ENCODE measurements around the gene PRX.
"Not testable (repeated sequence)": the region's sequence is repeated elsewhere in the genome, so short reads cannot be mapped to it uniquely, and the experiment has no call there.

DNA sequence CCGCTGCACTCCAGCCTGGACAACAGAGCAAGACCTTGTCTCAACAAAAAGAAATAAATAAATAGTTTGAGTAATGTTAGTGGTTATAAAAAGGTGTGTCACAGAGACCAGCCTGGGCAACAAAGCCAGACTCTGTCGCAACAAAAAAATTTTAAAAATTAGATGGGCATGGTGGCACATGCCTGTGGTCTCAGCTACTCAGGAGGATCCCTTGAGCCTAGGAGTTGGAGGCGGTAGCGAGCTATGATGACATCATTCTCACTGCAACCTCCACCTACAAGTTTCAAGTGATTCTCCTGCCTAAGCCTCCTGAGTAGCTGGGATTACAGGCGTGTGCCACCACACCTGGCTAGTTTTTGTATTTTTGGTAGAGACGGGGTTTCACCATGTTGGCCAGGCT lies 40.8 kb upstream of the PRX start:
- TF ChIP-seq EZH2 (IDR thresholded peaks at IDR 0.05; ENCODE audit: borderline replicate concordance, low read depth, low read length, severe bottlenecking): not testable (repeated sequence)
- TF ChIP-seq, protein P1, sequence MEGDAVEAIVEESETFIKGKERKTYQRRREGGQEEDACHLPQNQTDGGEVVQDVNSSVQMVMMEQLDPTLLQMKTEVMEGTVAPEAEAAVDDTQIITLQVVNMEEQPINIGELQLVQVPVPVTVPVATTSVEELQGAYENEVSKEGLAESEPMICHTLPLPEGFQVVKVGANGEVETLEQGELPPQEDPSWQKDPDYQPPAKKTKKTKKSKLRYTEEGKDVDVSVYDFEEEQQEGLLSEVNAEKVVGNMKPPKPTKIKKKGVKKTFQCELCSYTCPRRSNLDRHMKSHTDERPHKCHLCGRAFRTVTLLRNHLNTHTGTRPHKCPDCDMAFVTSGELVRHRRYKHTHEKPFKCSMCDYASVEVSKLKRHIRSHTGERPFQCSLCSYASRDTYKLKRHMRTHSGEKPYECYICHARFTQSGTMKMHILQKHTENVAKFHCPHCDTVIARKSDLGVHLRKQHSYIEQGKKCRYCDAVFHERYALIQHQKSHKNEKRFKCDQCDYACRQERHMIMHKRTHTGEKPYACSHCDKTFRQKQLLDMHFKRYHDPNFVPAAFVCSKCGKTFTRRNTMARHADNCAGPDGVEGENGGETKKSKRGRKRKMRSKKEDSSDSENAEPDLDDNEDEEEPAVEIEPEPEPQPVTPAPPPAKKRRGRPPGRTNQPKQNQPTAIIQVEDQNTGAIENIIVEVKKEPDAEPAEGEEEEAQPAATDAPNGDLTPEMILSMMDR (IDR thresholded peaks at IDR 0.05; ENCODE audit: borderline replicate concordance, extremely low read depth, low read length, poor library complexity, severe bottlenecking): not testable (repeated sequence)
